NCI-H1694 (cell line): Measurements from ENCODE around the gene ATF1.
"Not testable (repeated sequence)": the region's sequence is repeated elsewhere in the genome, so short reads cannot be mapped to it uniquely, and the experiment has no call there.

Experiments used
- DNase-seq: peaks from one replicate; lab custom pipeline; 2025; lab: John Stamatoyannopoulos, UW

The ATF1 gene

GRCh38 chr12:50753232-50753769, 10.6 kb upstream of the ATF1 start:
- no peak for DNase-seq

- peak; percentile 0 for DNase-seq
Measured at GRCh38 chr12:50764286-50765094, 589 bp downstream of the ATF1 start.

- DNase-seq, result peak; percentile 4
Measured at GRCh38 chr12:50765095-50765911, 1.4 kb downstream of the ATF1 start.

GRCh38 chr12:50768391-50768790, 4.5 kb downstream of the ATF1 start:
- no peak for DNase-seq

GRCh38 chr12:50768813-50769212, 4.9 kb downstream of the ATF1 start:
- DNase-seq, result not testable (repeated sequence)

- no peak for DNase-seq
Measured at GRCh38 chr12:50771409-50771808, 7.5 kb downstream of the ATF1 start.

- no peak for DNase-seq
Measured at GRCh38 chr12:50772470-50772869, 8.6 kb downstream of the ATF1 start.

- DNase-seq, result no peak
Measured at GRCh38 chr12:50772877-50773276, 9.0 kb downstream of the ATF1 start.

GRCh38 chr12:50775251-50775650, 11.3 kb downstream of the ATF1 start:
- no peak for DNase-seq

- no peak for DNase-seq
Measured at GRCh38 chr12:50776749-50777728, 13.1 kb downstream of the ATF1 start.

- DNase-seq, result no peak
Measured at GRCh38 chr12:50778663-50779590, 15.0 kb downstream of the ATF1 start.

GRCh38 chr12:50780013-50780412, 16.1 kb downstream of the ATF1 start:
- no peak for DNase-seq

GRCh38 chr12:50784501-50784900, 20.6 kb downstream of the ATF1 start:
- DNase-seq, result no peak

GRCh38 chr12:50785406-50786001, 21.6 kb downstream of the ATF1 start:
- DNase-seq, result no peak

GRCh38 chr12:50786498-50787231, 22.8 kb downstream of the ATF1 start:
- no peak for DNase-seq

- DNase-seq, result no peak
Measured at GRCh38 chr12:50787618-50788017, 23.7 kb downstream of the ATF1 start.

- DNase-seq, result no peak
Measured at GRCh38 chr12:50788561-50788960, 24.7 kb downstream of the ATF1 start.

- DNase-seq, result no peak
Measured at GRCh38 chr12:50790081-50790480, 26.2 kb downstream of the ATF1 start.

GRCh38 chr12:50799908-50800307, 36.0 kb downstream of the ATF1 start:
- DNase-seq, result no peak
